ENCODE results near the gene IFRD1.

Gene IFRD1

GRCh38 chr7:112449902-112450806, at the start of gene IFRD1:
Gene IFRD1, plus strand, starts transcription at chr7:112450460. Its CDS starts 229 bp downstream, at chr7:112450689.
- peak; percentile 98 for DNase-seq (ENCODE audit: low read depth)
- peak within 1 kb of the TSS; percentile 95 for H3K4me3 ChIP-seq (ENCODE audit: low read length)
- TF ChIP-seq CTCF (conservative IDR thresholded peaks at IDR 0.05; ENCODE audit: low read length): no peak

GRCh38 chr7:112404321-112404720, 45.9 kb upstream of the IFRD1 start:
- no peak for TF ChIP-seq CTCF (conservative IDR thresholded peaks at IDR 0.05; ENCODE audit: low read length)
- no peak overlapping the region for H3K4me3 ChIP-seq (ENCODE audit: low read length)
- no peak for DNase-seq (ENCODE audit: low read depth)

GRCh38 chr7:112405286-112405685, 45.0 kb upstream of the IFRD1 start:
- no peak overlapping the region for H3K4me3 ChIP-seq (ENCODE audit: low read length)
- DNase-seq (ENCODE audit: low read depth): no peak
- no peak for TF ChIP-seq CTCF (conservative IDR thresholded peaks at IDR 0.05; ENCODE audit: low read length)

- no peak overlapping the region for H3K4me3 ChIP-seq (ENCODE audit: low read length)
- DNase-seq (ENCODE audit: low read depth): no peak
- no peak for TF ChIP-seq CTCF (conservative IDR thresholded peaks at IDR 0.05; ENCODE audit: low read length)
Measured at GRCh38 chr7:112407261-112407660, 43.0 kb upstream of the IFRD1 start.

GRCh38 chr7:112410092-112410491, 40.2 kb upstream of the IFRD1 start:
- no peak for TF ChIP-seq CTCF (conservative IDR thresholded peaks at IDR 0.05; ENCODE audit: low read length)
- no peak for DNase-seq (ENCODE audit: low read depth)
- no peak overlapping the region for H3K4me3 ChIP-seq (ENCODE audit: low read length)

GRCh38 chr7:112411186-112411795, 39.0 kb upstream of the IFRD1 start:
- DNase-seq (ENCODE audit: low read depth): peak; percentile 46
- peak; percentile 71 for TF ChIP-seq CTCF (conservative IDR thresholded peaks at IDR 0.05; ENCODE audit: low read length)
- no peak overlapping the region for H3K4me3 ChIP-seq (ENCODE audit: low read length)

Data from AG10803 (cell line).